Neural cell (in vitro differentiated cells): ENCODE results near the gene CIITA. TPM values are rescaled to one million over a fixed set of nuclear protein-coding genes. Genes with fewer than 3 reads are reported as not detected.

Source experiments
- H2AFZ ChIP-seq: fragments of 200-600, 300-800 bp; sonication (generic), shearing (Covaris generic); 2 replicates; pipeline ENCODE4 v1.6.0; 2014; ENCODE audit warnings: low read depth, mild to moderate bottlenecking, antibody characterized with exemption, low read length, moderate library complexity
- H3F3A ChIP-seq: fragments of 200-600 bp; shearing (Covaris generic); 2 replicates; pipeline ENCODE4 v1.6.1; 2016; ENCODE audit warnings: mild to moderate bottlenecking, moderate library complexity, mixed read lengths, antibody characterized with exemption, low read length; ENCODE audit not compliant: insufficient read depth, poor library complexity, severe bottlenecking
- H3K27ac ChIP-seq: fragments of 200-600, 300-800 bp; sonication (generic), shearing (Covaris generic); 2 replicates; pipeline ENCODE4 v1.5.1; 2014; ENCODE audit warnings: mild to moderate bottlenecking, low read length, moderate library complexity
- H3K27me3 ChIP-seq: fragments of 300-800, 200-600 bp; sonication (generic), shearing (Covaris generic); 2 replicates; pipeline ENCODE4 v1.6.0; 2014; ENCODE audit warnings: mild to moderate bottlenecking, low read depth, low read length, moderate library complexity; ENCODE audit not compliant: insufficient read depth
- H3K36me3 ChIP-seq: fragments of 300-800, 200-600 bp; sonication (generic), shearing (Covaris generic); 2 replicates; pipeline ENCODE4 v1.5.1; 2014; ENCODE audit warnings: mild to moderate bottlenecking, antibody characterized with exemption, low read length, moderate library complexity; ENCODE audit not compliant: insufficient read depth
- H3K4me2 ChIP-seq: fragments of 300-800, 200-600 bp; sonication (generic), shearing (Covaris generic); 2 replicates; pipeline ENCODE4 v1.6.0; 2014; ENCODE audit warnings: mild to moderate bottlenecking, low read length
- H3K4me3 ChIP-seq: fragments of 300-800, 200-600 bp; sonication (generic), shearing (Covaris generic); 2 replicates; pipeline ENCODE4 v1.5.1; 2014; ENCODE audit warnings: mild to moderate bottlenecking, low read length, moderate library complexity
- H3K79me2 ChIP-seq: fragments of 200-600 bp; shearing (Covaris generic); replicated peaks from 2 replicates; pipeline ENCODE4 v1.6.0; 2014; ENCODE audit warnings: mild to moderate bottlenecking, low read length, moderate library complexity; ENCODE audit not compliant: insufficient read depth
- H3K9ac ChIP-seq: fragments of 300-800, 200-600 bp; sonication (generic), shearing (Covaris generic); 2 replicates; pipeline ENCODE4 v1.6.1; 2016; ENCODE audit warnings: mild to moderate bottlenecking, low read length, mixed read lengths
- H3K9me2 ChIP-seq: fragments of 200-600 bp; shearing (Covaris generic); 2 replicates; pipeline ENCODE4 v1.6.1; 2016; ENCODE audit warnings: mild to moderate bottlenecking, low read length, mixed read lengths; ENCODE audit not compliant: insufficient read depth
- H3K9me3 ChIP-seq: fragments of 200-600, 300-800 bp; sonication (generic), shearing (Covaris generic); 2 replicates; pipeline ENCODE4 v1.6.1; 2016; ENCODE audit warnings: mild to moderate bottlenecking, mixed run types, low read length, moderate library complexity, mixed read lengths
- H4K20me1 ChIP-seq: fragments of 200-600 bp; shearing (Covaris generic); 2 replicates; pipeline ENCODE4 v1.6.1; 2016; ENCODE audit warnings: mild to moderate bottlenecking, mixed run types; ENCODE audit not compliant: insufficient read depth
- EP300 ChIP-seq: fragments of 450-650 bp; conservative IDR thresholded peaks from 2 replicates; pipeline ENCODE4 v1.6.1; 2014; ENCODE audit warnings: antibody characterized with exemption, mild to moderate bottlenecking, moderate library complexity; ENCODE audit not compliant: poor library complexity, severe bottlenecking
- EZH2 ChIP-seq: fragments of 200-600, 300-800 bp; shearing (Covaris generic), sonication (generic); IDR thresholded peaks from 2 replicates; pipeline ENCODE4 v1.6.1; 2014; ENCODE audit warnings: antibody characterized with exemption, low read length, borderline replicate concordance, mild to moderate bottlenecking; ENCODE audit not compliant: insufficient read depth, poor library complexity, severe bottlenecking
- MXI1 ChIP-seq: fragments of 450-650 bp; conservative IDR thresholded peaks from 2 replicates; pipeline ENCODE4 v1.6.1; 2014; ENCODE audit warnings: antibody characterized with exemption, mild to moderate bottlenecking; ENCODE audit not compliant: poor library complexity, severe bottlenecking
- POLR2AphosphoS5 ChIP-seq: IDR thresholded peaks from 2 replicates; pipeline ENCODE4 v1.6.1; 2012
- RAD21 ChIP-seq: fragments of 450-650 bp; conservative IDR thresholded peaks from 2 replicates; pipeline ENCODE4 v1.6.1; 2014; ENCODE audit warnings: antibody characterized with exemption, mild to moderate bottlenecking, moderate library complexity
- SMC3 ChIP-seq: fragments of 450-650 bp; conservative IDR thresholded peaks from 2 replicates; pipeline ENCODE4 v1.6.1; 2014; ENCODE audit warnings: antibody characterized with exemption, mild to moderate bottlenecking, moderate library complexity; ENCODE audit not compliant: poor library complexity
- TAF1 ChIP-seq: IDR thresholded peaks from 2 replicates; pipeline ENCODE4 v1.6.1; 2012; ENCODE audit warnings: low read depth
- polyA plus RNA-seq: library from polyadenylated mRNA; depleted of rRNA; stranded (reverse); fragments of >200 nt; gene quantifications from 2 replicates; pipeline ENCODE4 v1.2.3, GENCODE V29; 2014
- TF ChIP-seq, protein P1 (sequence below): IDR thresholded peaks from 2 replicates; pipeline ENCODE4 v1.6.1; 2012; ENCODE audit warnings: borderline replicate concordance
- TF ChIP-seq, protein P2 (sequence below): fragments of 450-650 bp; IDR thresholded peaks from 2 replicates; pipeline ENCODE4 v1.5.1; 2014; ENCODE audit warnings: antibody characterized with exemption, mild to moderate bottlenecking, moderate library complexity; ENCODE audit not compliant: poor library complexity, severe bottlenecking

Gene CIITA
- polyA plus RNA-seq, 1 donor from 2014 or later: not detected

DNA sequence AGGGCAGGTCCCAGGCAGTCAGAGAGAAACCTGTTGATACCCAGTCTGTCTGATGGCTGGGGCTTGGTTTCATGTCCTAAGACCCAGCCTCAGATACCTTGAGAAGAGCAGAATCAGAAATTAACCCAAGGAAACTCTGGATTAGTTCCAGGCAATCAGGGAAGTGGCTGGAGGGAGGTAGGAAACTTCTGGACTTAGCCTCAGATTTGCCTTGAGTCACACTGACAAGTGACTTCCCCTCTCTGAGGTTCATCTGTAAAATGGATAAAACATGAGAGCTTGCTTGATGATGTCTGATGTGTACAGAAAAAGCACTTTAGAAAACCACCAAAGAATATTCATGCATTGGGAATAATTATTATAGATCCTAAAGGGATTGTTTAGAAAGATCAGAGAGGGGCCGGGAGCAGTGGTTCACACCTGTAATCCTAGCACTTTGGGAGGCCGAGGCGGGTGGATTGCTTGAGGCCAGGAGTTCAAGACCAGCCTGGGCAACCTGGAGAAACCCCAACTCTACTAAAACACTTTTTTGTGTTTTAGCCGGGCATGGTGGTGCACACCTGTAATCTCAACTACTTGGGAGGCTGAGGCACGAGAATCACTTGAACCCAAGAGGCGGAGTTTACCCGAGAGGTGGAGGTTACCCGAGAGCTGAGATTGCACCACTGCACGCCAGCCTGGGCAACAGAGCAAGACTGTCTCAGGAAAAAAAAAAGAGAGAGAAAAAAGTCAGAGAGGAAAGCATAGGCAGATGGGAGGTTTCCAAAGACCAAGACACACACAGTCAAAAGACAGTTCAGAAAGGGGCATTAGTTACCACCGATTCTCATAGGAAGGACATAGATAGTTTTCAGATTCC lies 3.8 kb downstream of the CIITA start:
- Histone ChIP-seq H3K4me2 (no peak overlapping the region), H4K20me1 (no peaks in the 10 kb centered on the region), H3K4me3 (no peak overlapping the region), H3K9ac (no peak overlapping the region), H3K36me3 (no peaks in the 10 kb centered on the region), H3K27me3 (peaks cover 35% of the 10 kb centered on the region), H2AFZ (no peak overlapping the region), H3F3A (no peaks in the 10 kb centered on the region), H3K9me3 (no peaks in the 10 kb centered on the region), H3K9me2 (no peaks in the 10 kb centered on the region), H3K79me2 (no peaks in the 10 kb centered on the region), H3K27ac (no peak overlapping the region)
- TF ChIP-seq TAF1 (no peak), POLR2AphosphoS5 (no peak), EP300 (no peak), SMC3 (no peak), EZH2 (no peak), MXI1 (no peak), RAD21 (no peak)
- TF ChIP-seq, protein P1, sequence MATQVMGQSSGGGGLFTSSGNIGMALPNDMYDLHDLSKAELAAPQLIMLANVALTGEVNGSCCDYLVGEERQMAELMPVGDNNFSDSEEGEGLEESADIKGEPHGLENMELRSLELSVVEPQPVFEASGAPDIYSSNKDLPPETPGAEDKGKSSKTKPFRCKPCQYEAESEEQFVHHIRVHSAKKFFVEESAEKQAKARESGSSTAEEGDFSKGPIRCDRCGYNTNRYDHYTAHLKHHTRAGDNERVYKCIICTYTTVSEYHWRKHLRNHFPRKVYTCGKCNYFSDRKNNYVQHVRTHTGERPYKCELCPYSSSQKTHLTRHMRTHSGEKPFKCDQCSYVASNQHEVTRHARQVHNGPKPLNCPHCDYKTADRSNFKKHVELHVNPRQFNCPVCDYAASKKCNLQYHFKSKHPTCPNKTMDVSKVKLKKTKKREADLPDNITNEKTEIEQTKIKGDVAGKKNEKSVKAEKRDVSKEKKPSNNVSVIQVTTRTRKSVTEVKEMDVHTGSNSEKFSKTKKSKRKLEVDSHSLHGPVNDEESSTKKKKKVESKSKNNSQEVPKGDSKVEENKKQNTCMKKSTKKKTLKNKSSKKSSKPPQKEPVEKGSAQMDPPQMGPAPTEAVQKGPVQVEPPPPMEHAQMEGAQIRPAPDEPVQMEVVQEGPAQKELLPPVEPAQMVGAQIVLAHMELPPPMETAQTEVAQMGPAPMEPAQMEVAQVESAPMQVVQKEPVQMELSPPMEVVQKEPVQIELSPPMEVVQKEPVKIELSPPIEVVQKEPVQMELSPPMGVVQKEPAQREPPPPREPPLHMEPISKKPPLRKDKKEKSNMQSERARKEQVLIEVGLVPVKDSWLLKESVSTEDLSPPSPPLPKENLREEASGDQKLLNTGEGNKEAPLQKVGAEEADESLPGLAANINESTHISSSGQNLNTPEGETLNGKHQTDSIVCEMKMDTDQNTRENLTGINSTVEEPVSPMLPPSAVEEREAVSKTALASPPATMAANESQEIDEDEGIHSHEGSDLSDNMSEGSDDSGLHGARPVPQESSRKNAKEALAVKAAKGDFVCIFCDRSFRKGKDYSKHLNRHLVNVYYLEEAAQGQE: no peak
- TF ChIP-seq, protein P2, sequence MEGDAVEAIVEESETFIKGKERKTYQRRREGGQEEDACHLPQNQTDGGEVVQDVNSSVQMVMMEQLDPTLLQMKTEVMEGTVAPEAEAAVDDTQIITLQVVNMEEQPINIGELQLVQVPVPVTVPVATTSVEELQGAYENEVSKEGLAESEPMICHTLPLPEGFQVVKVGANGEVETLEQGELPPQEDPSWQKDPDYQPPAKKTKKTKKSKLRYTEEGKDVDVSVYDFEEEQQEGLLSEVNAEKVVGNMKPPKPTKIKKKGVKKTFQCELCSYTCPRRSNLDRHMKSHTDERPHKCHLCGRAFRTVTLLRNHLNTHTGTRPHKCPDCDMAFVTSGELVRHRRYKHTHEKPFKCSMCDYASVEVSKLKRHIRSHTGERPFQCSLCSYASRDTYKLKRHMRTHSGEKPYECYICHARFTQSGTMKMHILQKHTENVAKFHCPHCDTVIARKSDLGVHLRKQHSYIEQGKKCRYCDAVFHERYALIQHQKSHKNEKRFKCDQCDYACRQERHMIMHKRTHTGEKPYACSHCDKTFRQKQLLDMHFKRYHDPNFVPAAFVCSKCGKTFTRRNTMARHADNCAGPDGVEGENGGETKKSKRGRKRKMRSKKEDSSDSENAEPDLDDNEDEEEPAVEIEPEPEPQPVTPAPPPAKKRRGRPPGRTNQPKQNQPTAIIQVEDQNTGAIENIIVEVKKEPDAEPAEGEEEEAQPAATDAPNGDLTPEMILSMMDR: no peak

DNA sequence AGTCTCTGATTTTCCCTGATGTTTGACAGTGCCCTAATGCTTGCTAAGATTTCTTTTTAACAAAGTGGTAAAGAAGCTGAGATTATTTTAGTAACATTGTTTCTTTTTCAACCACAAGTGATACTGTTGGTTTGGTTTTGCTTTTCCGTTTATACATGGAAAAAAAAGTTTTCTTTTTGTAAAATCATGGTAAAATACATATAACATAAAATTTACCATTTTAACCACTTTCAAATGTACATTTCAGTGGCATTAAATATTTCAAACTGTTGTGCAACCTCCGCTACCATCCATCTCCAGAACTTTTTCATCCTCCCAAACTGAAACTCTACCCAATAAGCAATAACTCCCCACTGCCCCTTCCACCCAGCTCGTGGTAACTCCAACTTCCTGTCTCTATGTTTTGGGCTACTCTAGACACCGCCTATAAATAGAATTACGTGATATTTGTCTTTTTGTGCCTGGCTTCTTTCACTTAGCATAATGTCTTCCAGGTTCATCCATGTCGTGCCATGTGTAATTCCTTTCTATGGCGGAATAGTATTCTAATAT lies 4.6 kb downstream of the CIITA start:
- Histone ChIP-seq H3K27me3 (peaks cover 35% of the 10 kb centered on the region), H4K20me1 (no peaks in the 10 kb centered on the region)
- TF ChIP-seq EP300 (no peak), MXI1 (no peak), RAD21 (no peak)
- TF ChIP-seq, protein P2: no peak

More for the DNA sequence above, 4.6 kb downstream of the CIITA start:
- no peaks in the 10 kb centered on the region for H3K79me2 ChIP-seq
- H3K9me3 ChIP-seq: no peaks in the 10 kb centered on the region
- no peak overlapping the region for H3K4me2 ChIP-seq
- H3K27ac ChIP-seq: no peak overlapping the region
- H2AFZ ChIP-seq: no peak overlapping the region
- H3F3A ChIP-seq: no peaks in the 10 kb centered on the region
- H3K9ac ChIP-seq: no peak overlapping the region
- H3K4me3 ChIP-seq: no peak overlapping the region
- H3K9me2 ChIP-seq: no peaks in the 10 kb centered on the region
- H3K36me3 ChIP-seq: no peaks in the 10 kb centered on the region
